ENCODE data around the gene NCCRP1. TPM values are rescaled to one million over a fixed set of nuclear protein-coding genes. Genes with fewer than 3 reads are reported as not detected.

Gene NCCRP1
- total RNA-seq, 2 donors from 2014 or later, result not detected

DNA sequence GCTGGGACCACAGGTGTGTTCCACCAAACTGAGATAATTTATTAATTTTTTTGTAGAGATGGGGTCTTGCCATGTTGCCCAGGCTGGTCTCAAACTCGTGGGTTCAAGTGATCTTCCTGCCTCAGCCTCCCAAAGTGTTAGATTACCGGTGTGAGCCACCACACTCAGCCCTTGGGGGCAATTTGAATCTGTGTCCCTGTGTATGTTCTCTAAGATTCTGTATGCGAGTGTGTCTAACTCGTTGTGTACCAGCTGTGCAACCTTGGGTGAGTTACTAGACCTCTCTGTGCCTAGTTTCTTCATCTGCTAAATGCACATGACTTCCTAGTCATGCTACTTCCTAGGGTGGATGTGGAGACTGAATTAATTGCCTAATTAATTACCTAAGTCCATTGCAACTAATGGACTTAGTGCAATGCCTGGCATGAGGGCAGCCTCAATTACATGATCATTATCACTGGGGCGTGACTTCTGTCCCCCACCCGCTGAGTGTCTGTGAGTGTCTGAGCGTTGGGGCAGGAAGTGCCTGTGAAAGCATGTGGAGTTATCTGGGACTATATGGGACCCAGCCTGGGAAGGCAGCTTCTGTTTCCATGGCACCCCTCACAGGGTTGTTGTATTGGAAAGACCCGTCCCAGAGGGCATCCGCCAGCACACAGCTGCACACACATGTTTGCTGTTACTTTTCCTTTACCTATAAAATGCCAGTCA, 1.8 kb upstream of the NCCRP1 start:
- H3K4me1 Mint-ChIP-seq, result peaks cover 23% of the 10 kb centered on the region
- H3K27ac Mint-ChIP-seq, result peak overlapping the region; percentile 21
- ATAC-seq, result no peak
- H3K27me3 Mint-ChIP-seq, result peaks cover 67% of the 10 kb centered on the region
- H3K4me3 Mint-ChIP-seq, result peak overlapping the region; percentile 79
- DNase-seq, result no peak
- no peaks in the 10 kb centered on the region for H3K9me3 ChIP-seq (ENCODE audit: control insufficient read depth, low read length, poor library complexity, severe bottlenecking)
- peaks cover 4% of the 10 kb centered on the region for H3K36me3 Mint-ChIP-seq (ENCODE audit: low read depth)

DNA sequence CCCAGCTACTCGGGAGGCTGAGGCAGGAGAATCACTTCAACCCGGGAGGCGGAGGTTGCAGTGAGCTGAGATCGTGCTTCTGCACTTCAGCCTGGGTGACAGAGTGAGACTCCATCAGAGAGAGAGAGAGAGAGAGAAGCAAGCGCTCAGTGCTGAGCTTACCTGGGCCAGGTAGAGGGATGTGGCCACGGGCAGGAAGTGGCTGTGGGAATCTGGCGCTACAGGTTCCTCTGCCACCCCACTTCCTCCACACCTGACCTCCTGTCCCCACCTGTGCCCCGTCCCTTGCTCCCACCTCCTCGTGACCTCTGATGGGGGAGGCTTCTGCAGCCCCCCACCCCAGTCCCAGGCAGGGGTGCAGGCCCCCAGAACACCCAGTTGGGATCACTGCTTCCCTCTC, 1.0 kb upstream of the NCCRP1 start:
- Mint-ChIP-seq H3K27me3 (peaks cover 70% of the 10 kb centered on the region), H3K4me1 (peaks cover 23% of the 10 kb centered on the region), H3K27ac (no peak overlapping the region), H3K4me3 (peak overlapping the region; percentile 79), H3K36me3 (ENCODE audit: low read depth) (peaks cover 4% of the 10 kb centered on the region)
- ATAC-seq, result peak; percentile 68
- DNase-seq, result no peak
- no peaks in the 10 kb centered on the region for H3K9me3 ChIP-seq (ENCODE audit: control insufficient read depth, low read length, poor library complexity, severe bottlenecking)

DNA sequence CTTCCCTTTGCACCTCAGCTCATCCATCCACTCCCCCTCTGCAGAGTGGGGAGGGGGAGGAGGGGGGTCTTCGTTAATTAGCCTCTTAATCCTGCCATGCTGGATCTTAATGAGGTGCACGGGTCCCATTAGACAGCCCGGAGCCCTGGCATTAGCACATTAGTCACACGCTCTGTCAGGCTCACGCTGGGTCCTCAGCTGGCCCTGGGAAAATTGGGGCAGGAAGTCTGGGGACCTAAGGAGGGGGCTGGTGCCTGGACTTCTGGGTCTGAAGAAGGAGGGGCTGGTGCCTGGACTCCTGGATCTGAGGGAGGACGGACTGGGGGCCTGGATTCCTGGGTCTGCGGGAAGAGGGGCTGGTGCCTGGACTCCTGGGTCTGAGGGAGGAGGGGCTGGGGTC, 444 bp upstream of the NCCRP1 start:
- DNase-seq (no peak), ATAC-seq (peak; percentile 21)
- Mint-ChIP-seq H3K4me3 (peak overlapping the region; percentile 79), H3K27ac (no peak overlapping the region), H3K36me3 (ENCODE audit: low read depth) (peaks cover 4% of the 10 kb centered on the region), H3K27me3 (peaks cover 72% of the 10 kb centered on the region), H3K4me1 (peaks cover 25% of the 10 kb centered on the region)
- no peaks in the 10 kb centered on the region for H3K9me3 ChIP-seq (ENCODE audit: control insufficient read depth, low read length, poor library complexity, severe bottlenecking)

DNA sequence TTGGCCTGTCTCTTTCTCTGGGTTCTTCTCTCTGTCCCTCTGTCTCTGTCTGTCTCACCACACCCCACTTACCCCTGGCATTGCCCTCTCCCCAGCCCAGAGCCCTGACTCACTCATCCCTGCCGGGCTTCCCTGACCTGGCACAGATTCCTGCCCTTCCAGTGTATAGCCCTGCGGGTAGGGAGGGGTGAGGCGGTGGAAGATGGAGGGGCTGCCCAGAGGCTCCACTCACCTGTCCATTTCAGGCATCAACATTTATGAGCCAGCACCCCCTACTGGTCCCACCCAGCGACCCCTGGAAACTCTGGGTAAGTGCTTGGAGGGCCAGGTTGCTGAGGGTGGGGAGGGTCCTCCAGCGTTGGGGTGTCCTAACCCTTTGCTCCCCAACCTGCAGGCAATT, 1.0 kb downstream of the NCCRP1 start:
- ATAC-seq, result no peak
- no peak for DNase-seq
- Mint-ChIP-seq H3K4me1 (peaks cover 27% of the 10 kb centered on the region), H3K4me3 (peak overlapping the region; percentile 92), H3K36me3 (ENCODE audit: low read depth) (peaks cover 6% of the 10 kb centered on the region), H3K27ac (peak overlapping the region; percentile 77), H3K27me3 (peaks cover 81% of the 10 kb centered on the region)
- H3K9me3 ChIP-seq (ENCODE audit: control insufficient read depth, low read length, poor library complexity, severe bottlenecking), result no peaks in the 10 kb centered on the region

DNA sequence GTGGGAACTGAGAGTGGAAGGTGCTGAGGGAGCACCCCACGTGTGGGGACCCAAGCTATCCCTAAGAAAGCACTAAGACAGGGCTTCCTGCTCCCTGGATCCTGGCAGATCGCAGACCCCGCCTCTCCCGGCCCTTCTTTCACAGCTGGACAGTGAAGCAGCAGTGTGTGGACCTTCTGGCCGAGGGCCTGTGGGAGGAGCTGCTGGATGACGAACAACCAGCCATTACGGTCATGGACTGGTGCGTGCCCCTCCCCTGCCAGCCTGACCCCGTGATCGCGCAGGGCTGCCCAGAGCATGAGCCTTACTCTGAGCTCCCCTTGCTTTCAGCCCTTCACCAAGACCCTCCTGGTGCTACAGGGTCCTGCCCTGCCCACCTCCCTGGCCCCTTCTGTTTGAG, 2.3 kb downstream of the NCCRP1 start:
- no peaks in the 10 kb centered on the region for H3K9me3 ChIP-seq (ENCODE audit: control insufficient read depth, low read length, poor library complexity, severe bottlenecking)
- ATAC-seq (no peak), DNase-seq (no peak)
- peaks cover 9% of the 10 kb centered on the region for H3K36me3 Mint-ChIP-seq (ENCODE audit: low read depth)
- H3K27me3 Mint-ChIP-seq, result peaks cover 85% of the 10 kb centered on the region
- peaks cover 31% of the 10 kb centered on the region for H3K4me1 Mint-ChIP-seq
- H3K27ac Mint-ChIP-seq, result no peak overlapping the region
- no peak overlapping the region for H3K4me3 Mint-ChIP-seq

DNA sequence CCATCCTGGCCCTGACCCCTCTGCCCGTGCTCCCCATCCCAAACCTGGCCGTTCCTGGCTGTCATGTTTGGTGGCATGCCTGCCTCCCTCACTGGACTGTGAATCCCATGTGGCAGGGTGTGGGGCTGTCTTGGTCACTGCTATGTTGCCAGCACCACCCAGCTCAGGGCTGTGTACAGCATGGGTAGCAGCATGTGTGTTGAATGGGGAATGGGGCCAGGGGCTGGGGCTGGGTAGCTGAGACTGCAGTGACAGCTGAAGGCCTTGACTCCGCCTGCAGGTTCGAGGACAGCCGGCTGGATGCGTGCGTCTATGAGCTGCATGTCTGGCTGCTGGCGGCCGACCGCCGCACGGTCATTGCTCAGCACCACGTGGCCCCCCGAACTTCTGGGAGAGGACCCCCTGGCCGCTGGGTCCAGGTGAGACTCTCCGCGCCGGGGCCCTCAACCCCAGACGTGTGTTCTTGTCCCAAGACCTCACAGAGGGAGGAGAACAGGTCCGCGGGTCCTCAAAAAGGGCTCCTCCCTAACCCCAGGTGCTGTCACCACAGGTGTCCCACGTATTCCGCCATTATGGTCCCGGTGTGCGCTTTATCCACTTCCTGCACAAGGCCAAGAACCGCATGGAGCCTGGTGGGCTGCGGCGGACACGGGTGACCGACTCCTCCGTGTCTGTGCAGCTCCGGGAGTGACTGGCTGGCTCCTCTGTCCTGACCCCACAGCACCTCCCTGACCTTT, 3.5 kb downstream of the NCCRP1 start:
- H3K4me1 Mint-ChIP-seq, result peaks cover 26% of the 10 kb centered on the region
- H3K9me3 ChIP-seq (ENCODE audit: control insufficient read depth, low read length, poor library complexity, severe bottlenecking), result no peaks in the 10 kb centered on the region
- ATAC-seq, result no peak
- peaks cover 12% of the 10 kb centered on the region for H3K36me3 Mint-ChIP-seq (ENCODE audit: low read depth)
- H3K4me3 Mint-ChIP-seq, result no peak overlapping the region
- no peak for DNase-seq
- H3K27me3 Mint-ChIP-seq, result peaks cover 87% of the 10 kb centered on the region
- no peak overlapping the region for H3K27ac Mint-ChIP-seq

DNA sequence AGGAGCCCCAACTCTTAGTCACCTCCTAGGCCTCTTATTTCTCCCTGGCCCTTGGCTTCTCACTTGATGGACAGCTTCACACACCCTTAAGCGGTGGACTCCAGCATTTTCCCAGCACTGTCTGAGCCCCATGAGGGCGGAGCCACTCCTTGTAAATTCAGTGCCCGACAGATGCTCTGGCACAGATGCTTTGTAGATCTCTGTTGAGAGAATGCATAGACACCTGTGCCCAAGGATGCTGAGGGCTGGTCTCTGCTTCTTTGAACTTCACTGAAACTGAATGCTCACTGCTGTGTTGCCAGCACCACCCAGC, 4.0 kb downstream of the NCCRP1 start:
- no peaks in the 10 kb centered on the region for H3K9me3 ChIP-seq (ENCODE audit: control insufficient read depth, low read length, poor library complexity, severe bottlenecking)
- Mint-ChIP-seq H3K4me3 (no peak overlapping the region), H3K4me1 (peaks cover 22% of the 10 kb centered on the region), H3K36me3 (ENCODE audit: low read depth) (peaks cover 12% of the 10 kb centered on the region), H3K27ac (no peak overlapping the region), H3K27me3 (peaks cover 88% of the 10 kb centered on the region)
- DNase-seq, result no peak
- no peak for ATAC-seq

DNA sequence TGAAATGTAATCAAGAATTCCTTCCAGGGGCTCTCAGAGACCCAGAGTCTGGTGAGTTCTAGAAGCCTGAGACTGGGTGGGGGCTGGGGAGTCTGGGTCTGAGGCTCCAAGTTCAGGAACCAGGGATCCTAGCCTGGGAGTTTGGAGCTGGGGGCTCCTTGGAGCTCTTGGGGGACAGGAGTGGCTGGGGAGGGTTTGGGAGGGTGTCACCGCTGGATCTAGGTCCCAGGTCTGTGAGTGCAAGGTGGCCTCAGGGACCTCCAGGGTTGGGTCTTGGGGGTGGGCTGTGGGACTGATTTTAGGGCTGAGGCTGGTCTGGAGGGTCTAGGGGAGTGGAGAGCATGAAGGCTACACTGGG, 6.2 kb downstream of the NCCRP1 start:
- no peak overlapping the region for H3K4me3 Mint-ChIP-seq
- no peak overlapping the region for H3K27ac Mint-ChIP-seq
- no peaks in the 10 kb centered on the region for H3K9me3 ChIP-seq (ENCODE audit: control insufficient read depth, low read length, poor library complexity, severe bottlenecking)
- peaks cover 76% of the 10 kb centered on the region for H3K27me3 Mint-ChIP-seq
- peaks cover 10% of the 10 kb centered on the region for H3K4me1 Mint-ChIP-seq
- ATAC-seq (no peak), DNase-seq (no peak)
- H3K36me3 Mint-ChIP-seq (ENCODE audit: low read depth), result peaks cover 7% of the 10 kb centered on the region

DNA sequence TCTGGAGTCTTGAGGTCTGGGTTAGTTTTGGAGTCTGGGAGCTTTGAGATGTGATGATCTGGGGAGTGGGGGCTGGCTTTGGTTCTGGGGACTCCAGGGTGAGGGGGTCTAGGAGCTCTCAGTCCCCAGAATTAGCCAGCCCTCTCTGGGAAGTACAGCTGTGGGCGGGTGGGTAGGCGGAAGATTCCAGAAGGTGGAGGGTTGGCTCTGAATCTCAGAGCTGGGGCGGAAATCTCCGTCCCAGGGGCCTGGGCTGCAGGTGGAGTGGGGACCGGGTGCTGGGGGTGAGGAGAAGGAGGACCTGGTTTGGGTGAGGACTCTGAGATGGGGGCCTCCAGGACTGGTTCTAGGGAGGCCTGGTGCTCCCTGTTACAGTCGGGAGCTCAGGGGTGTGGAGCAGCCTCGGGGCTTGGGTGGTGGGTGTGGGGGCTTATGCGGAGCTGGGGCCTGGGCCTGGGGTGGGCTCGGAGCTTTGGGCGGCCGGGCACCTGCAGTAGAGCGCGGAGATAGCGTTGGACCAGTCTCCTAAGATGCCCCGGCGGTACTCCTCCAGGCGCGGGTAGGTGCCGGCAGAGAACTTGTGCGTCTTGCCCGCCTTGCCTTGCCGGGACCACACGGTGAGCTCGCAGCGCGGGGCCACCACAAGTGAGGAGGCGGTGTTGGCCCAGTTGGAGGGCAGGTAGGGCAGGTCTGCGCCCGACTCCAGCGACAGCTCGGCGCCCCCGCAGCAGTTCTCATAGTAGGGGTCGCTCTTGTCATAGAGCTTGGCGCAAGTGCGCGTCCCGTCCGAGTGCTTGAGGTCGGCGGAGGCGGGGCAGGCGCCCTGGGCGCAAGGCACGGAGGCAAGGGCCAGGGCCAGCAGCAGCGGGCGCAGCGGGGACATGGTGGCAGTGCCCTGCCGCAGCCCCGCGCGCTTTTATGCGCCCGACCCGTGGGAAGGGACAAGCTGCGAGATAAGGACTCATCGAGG, 6.9 kb downstream of the NCCRP1 start, which contains the start of gene SYCN:
Gene SYCN (minus strand): TSS at position 892 of the 970 bp plus-strand sequence. CDS start 9 bp downstream, at position 883.
- DNase-seq (no peak), ATAC-seq (no peak)
- Mint-ChIP-seq H3K4me1 (peaks cover 10% of the 10 kb centered on the region), H3K36me3 (ENCODE audit: low read depth) (peaks cover 7% of the 10 kb centered on the region), H3K4me3 (no peak within 1 kb of the TSS), H3K27me3 (peaks cover 69% of the 10 kb centered on the region), H3K27ac (peak within 1 kb of the TSS; percentile 70)
- H3K9me3 ChIP-seq (ENCODE audit: control insufficient read depth, low read length, poor library complexity, severe bottlenecking), result no peaks in the 10 kb centered on the region

DNA sequence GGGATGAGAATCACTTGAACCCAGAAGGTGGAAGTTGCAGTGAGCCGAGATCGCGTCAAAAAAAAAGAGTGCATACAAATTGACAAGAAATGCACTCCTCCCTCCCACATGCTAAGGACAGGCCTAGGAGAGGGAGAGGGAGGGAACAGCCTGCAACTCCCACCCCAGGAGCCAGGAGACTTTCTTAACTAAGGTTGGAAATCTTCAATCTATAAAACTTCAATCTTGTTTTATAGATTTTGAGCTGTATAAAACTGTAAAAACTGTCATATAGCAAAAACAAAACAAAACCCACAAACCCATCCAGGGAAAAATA, 8.6 kb downstream of the NCCRP1 start:
- no peak for ATAC-seq
- H3K4me1 Mint-ChIP-seq, result peaks cover 14% of the 10 kb centered on the region
- H3K27ac Mint-ChIP-seq, result peak overlapping the region; percentile 60
- no peak overlapping the region for H3K4me3 Mint-ChIP-seq
- H3K27me3 Mint-ChIP-seq, result peaks cover 55% of the 10 kb centered on the region
- peaks cover 7% of the 10 kb centered on the region for H3K36me3 Mint-ChIP-seq (ENCODE audit: low read depth)
- no peaks in the 10 kb centered on the region for H3K9me3 ChIP-seq (ENCODE audit: control insufficient read depth, low read length, poor library complexity, severe bottlenecking)
- DNase-seq, result no peak

DNA sequence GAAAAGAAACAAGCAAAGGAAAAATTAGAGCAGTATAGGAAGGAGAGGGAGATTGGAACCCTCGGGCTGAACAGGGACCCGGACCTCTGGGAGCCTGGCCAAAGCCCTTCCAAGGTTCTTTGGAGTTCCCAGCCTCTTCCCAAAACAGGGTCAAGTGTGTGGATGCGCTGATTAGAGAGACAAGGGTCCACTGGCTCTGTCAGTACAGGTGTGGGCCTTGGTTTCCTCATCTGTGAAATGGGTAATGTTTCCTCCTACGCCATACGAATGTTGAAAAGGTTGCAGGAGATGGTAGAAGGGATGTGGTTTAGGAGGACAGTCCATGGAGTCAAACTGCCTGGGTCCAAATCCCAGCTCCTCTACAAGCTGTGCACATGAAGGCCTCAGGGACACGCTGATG, 9.4 kb downstream of the NCCRP1 start:
- DNase-seq, result no peak
- H3K36me3 Mint-ChIP-seq (ENCODE audit: low read depth), result peaks cover 7% of the 10 kb centered on the region
- peak overlapping the region; percentile 60 for H3K27ac Mint-ChIP-seq
- no peaks in the 10 kb centered on the region for H3K9me3 ChIP-seq (ENCODE audit: control insufficient read depth, low read length, poor library complexity, severe bottlenecking)
- peaks cover 13% of the 10 kb centered on the region for H3K4me1 Mint-ChIP-seq
- H3K4me3 Mint-ChIP-seq, result no peak overlapping the region
- ATAC-seq, result no peak
- H3K27me3 Mint-ChIP-seq, result peaks cover 47% of the 10 kb centered on the region

DNA sequence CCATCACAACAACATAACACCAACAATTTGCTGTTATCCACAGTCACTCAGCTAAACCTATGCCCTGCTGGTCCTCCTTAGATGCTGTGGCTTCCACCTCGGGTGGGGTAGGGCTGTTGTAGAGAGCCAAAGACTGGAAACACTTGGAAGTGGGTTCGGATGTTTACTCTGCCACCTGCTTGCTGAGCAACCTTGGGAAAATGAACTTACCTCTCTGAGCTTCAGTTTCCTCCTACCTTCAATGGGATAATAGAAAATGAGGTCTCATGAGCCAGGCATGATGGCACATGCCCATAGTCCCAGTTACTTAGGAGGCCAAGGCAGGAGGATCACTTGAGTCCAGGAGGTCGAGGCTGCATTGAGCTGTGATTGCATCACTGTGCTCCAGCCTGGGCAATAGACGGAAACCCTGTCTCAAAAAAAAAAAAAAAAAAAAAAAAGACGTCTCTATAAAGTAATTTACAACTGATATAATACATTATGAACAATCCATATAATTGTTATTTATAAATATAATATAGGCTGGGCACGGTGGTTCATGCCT, 10.6 kb downstream of the NCCRP1 start:
- peaks cover 11% of the 10 kb centered on the region for H3K4me1 Mint-ChIP-seq
- H3K4me3 Mint-ChIP-seq, result no peak overlapping the region
- ATAC-seq (no peak), DNase-seq (no peak)
- H3K9me3 ChIP-seq (ENCODE audit: control insufficient read depth, low read length, poor library complexity, severe bottlenecking), result no peaks in the 10 kb centered on the region
- H3K27ac Mint-ChIP-seq, result no peak overlapping the region
- peaks cover 35% of the 10 kb centered on the region for H3K27me3 Mint-ChIP-seq
- peaks cover 5% of the 10 kb centered on the region for H3K36me3 Mint-ChIP-seq (ENCODE audit: low read depth)

DNA sequence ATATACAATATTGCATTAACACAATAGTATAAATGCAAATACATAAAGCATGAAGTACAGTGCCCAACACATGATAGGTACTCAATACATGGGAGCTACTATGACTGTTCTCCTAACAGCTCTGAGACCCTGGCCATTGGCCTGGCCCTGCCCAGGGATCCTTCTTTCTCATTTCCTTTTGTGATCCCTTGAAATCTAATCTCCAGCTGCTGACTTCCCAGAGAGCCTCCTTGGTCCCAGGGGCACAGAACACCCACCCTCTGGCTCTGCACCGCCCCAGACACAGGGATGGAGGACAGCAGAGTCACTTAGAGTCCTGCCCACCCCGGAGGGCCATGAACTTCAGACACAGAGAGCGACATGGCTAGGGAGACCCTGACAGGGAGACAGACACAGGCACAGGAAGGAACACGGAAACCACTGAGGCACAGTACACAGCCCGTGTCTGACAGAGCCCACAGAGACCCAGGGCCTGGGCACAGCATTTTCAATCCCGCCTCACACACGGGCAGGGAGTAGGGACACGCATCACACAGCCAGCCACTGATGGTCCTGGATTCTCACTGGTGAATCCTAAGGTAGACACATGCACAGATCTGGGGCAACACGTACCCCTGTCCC, 11.5 kb downstream of the NCCRP1 start:
- H3K4me3 Mint-ChIP-seq, result no peak overlapping the region
- peaks cover 7% of the 10 kb centered on the region for H3K4me1 Mint-ChIP-seq
- peaks cover 3% of the 10 kb centered on the region for H3K36me3 Mint-ChIP-seq (ENCODE audit: low read depth)
- H3K27me3 Mint-ChIP-seq, result peaks cover 27% of the 10 kb centered on the region
- H3K9me3 ChIP-seq (ENCODE audit: control insufficient read depth, low read length, poor library complexity, severe bottlenecking), result no peaks in the 10 kb centered on the region
- ATAC-seq (no peak), DNase-seq (no peak)
- H3K27ac Mint-ChIP-seq, result peak overlapping the region; percentile 24
